Osteoblast (primary cell): ENCODE results near the gene DMD. TPM values are rescaled to one million over a fixed set of nuclear protein-coding genes. Genes with fewer than 3 reads are reported as not detected.

Experiments used
- DNase-seq: peaks from one replicate; pipeline ENCODE4 v3.0.0; 2011; ENCODE audit warnings: low spot score, mixed read lengths; ENCODE audit not compliant: insufficient read length; ENCODE audit errors: missing footprints
- H2AFZ ChIP-seq: 2 replicates; pipeline ENCODE4 v1.6.0; 2011; ENCODE audit warnings: mild to moderate bottlenecking, low read length
- H3K27ac ChIP-seq: 2 replicates; pipeline ENCODE4 v1.5.1; 2011; ENCODE audit warnings: mild to moderate bottlenecking, low read depth, low read length, moderate library complexity
- H3K27me3 ChIP-seq: 2 replicates; pipeline ENCODE4 v1.6.0; 2012; ENCODE audit warnings: mild to moderate bottlenecking, control low read depth, inconsistent platforms, low read length, moderate library complexity; ENCODE audit not compliant: insufficient read depth
- H3K36me3 ChIP-seq: 2 replicates; pipeline ENCODE4 v1.5.1; 2011; ENCODE audit warnings: mild to moderate bottlenecking, low read length, control low read depth, moderate library complexity; ENCODE audit not compliant: insufficient read depth
- H3K4me1 ChIP-seq: 2 replicates; pipeline ENCODE4 v1.5.1; 2011; ENCODE audit warnings: mild to moderate bottlenecking, low read length, control low read depth, moderate library complexity; ENCODE audit not compliant: insufficient read depth
- H3K4me2 ChIP-seq: 2 replicates; pipeline ENCODE4 v1.6.0; 2011; ENCODE audit warnings: mild to moderate bottlenecking, low read length; ENCODE audit not compliant: insufficient read depth
- H3K4me3 ChIP-seq: fragments of 200-600 bp; sonication (generic); 3 replicates; pipeline ENCODE4 v1.5.1; 2012; ENCODE audit warnings: mild to moderate bottlenecking, low read length, inconsistent platforms; ENCODE audit not compliant: insufficient read depth
- H3K79me2 ChIP-seq: 2 replicates; pipeline ENCODE4 v1.6.0; 2012; ENCODE audit warnings: mild to moderate bottlenecking, low read length, control low read depth, inconsistent platforms; ENCODE audit not compliant: insufficient read depth
- H3K9me3 ChIP-seq: 2 replicates; pipeline ENCODE4 v1.5.1; 2011; ENCODE audit warnings: low read depth, low read length, control low read depth
- H4K20me1 ChIP-seq: 2 replicates; pipeline ENCODE4 v1.6.0; 2012; ENCODE audit warnings: mild to moderate bottlenecking, low read length, control low read depth; ENCODE audit not compliant: insufficient read depth
- total RNA-seq: library from RNA; depleted of rRNA; stranded (reverse); fragments of >200 nt; gene quantifications from 2 replicates; pipeline ENCODE4 v1.2.3, GENCODE V29; 2012
- TF ChIP-seq, protein P1 (sequence below): IDR thresholded peaks from 2 replicates; pipeline ENCODE4 v1.5.1; 2011; ENCODE audit warnings: mild to moderate bottlenecking, low read depth, low read length, moderate library complexity; ENCODE audit errors: extremely low read depth

DMD gene
- total RNA-seq, 1 donor: 12.7 TPM

DNA sequence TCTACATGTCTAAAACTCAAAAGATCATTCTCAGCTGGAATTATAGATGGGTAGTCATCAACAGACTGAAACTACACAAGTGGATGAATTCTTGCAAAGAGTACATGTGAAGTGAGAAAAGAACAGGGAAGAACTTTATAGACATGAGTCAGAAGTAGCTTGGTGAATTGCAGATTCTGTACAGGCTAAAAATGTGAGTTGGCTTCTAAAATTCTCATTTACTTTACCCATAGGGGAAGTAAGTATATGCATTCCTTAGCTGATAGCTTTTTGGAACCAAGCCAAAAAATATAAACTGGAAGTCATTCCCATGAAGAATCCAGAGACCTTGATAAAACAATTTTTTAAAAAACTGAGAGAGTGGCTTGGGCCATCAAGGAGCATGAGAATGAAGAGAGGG lies 1555.3 kb downstream of the DMD start:
- no peak overlapping the region for H3K4me2 ChIP-seq
- H3K36me3 ChIP-seq: no peaks in the 10 kb centered on the region
- no peak for DNase-seq
- no peak overlapping the region for H3K27ac ChIP-seq
- no peaks in the 10 kb centered on the region for H3K4me1 ChIP-seq
- TF ChIP-seq, protein P1, sequence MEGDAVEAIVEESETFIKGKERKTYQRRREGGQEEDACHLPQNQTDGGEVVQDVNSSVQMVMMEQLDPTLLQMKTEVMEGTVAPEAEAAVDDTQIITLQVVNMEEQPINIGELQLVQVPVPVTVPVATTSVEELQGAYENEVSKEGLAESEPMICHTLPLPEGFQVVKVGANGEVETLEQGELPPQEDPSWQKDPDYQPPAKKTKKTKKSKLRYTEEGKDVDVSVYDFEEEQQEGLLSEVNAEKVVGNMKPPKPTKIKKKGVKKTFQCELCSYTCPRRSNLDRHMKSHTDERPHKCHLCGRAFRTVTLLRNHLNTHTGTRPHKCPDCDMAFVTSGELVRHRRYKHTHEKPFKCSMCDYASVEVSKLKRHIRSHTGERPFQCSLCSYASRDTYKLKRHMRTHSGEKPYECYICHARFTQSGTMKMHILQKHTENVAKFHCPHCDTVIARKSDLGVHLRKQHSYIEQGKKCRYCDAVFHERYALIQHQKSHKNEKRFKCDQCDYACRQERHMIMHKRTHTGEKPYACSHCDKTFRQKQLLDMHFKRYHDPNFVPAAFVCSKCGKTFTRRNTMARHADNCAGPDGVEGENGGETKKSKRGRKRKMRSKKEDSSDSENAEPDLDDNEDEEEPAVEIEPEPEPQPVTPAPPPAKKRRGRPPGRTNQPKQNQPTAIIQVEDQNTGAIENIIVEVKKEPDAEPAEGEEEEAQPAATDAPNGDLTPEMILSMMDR: no peak
- H3K9me3 ChIP-seq: no peaks in the 10 kb centered on the region
- H4K20me1 ChIP-seq: no peaks in the 10 kb centered on the region
- no peaks in the 10 kb centered on the region for H3K79me2 ChIP-seq
- H2AFZ ChIP-seq: no peak overlapping the region
- no peaks in the 10 kb centered on the region for H3K27me3 ChIP-seq
- no peak overlapping the region for H3K4me3 ChIP-seq

DNA sequence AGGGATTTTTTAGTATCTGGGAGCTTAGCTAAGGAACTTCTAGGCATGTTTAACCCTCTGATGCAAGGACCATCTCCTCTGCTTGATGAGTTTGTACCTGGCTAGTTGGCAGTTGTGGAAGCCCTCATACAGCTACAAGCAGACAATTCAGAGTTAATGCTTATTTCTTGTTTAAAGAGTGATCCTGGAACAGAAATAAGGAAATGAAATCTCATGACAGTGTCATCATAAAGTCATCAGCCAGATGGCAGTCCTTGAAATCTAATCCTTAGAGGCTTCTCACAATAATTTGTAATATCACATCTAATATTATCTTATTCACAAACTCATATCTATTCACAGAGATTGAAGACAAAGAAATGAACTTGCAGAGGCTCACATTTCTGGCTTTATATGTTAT lies 1557.9 kb downstream of the DMD start:
- Histone ChIP-seq H3K9me3 (no peaks in the 10 kb centered on the region), H2AFZ (no peak overlapping the region), H3K4me1 (no peaks in the 10 kb centered on the region), H3K79me2 (no peaks in the 10 kb centered on the region), H3K27me3 (no peaks in the 10 kb centered on the region), H3K36me3 (no peaks in the 10 kb centered on the region), H3K4me2 (no peak overlapping the region), H3K4me3 (no peak overlapping the region), H4K20me1 (no peaks in the 10 kb centered on the region), H3K27ac (no peak overlapping the region)
- TF ChIP-seq, protein P1: no peak
- DNase-seq: no peak

DNA sequence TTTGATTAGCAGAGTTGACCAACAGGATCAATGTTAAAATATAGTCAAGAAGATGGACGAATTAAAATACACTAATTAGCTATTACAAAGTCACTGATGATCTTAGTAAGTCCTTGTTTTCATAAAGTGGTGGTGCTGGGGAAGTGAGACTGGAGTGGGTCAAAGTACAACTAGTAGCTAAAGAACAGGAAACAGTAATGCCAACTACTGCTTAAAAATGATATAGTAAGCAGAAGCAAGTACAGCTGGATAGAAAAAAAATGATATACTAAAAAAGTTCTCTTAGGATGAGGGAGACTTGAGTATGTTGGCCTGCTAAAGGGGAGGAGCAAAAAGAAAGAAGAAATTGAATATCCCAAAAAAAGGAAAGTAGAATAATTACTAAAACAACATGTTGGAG lies 1558.7 kb downstream of the DMD start:
- no peak overlapping the region for H3K27ac ChIP-seq
- DNase-seq: no peak
- H3K4me2 ChIP-seq: no peak overlapping the region
- no peaks in the 10 kb centered on the region for H3K36me3 ChIP-seq
- H3K4me1 ChIP-seq: no peaks in the 10 kb centered on the region
- H3K4me3 ChIP-seq: no peak overlapping the region
- H2AFZ ChIP-seq: no peak overlapping the region
- no peaks in the 10 kb centered on the region for H3K27me3 ChIP-seq
- H4K20me1 ChIP-seq: no peaks in the 10 kb centered on the region
- no peaks in the 10 kb centered on the region for H3K79me2 ChIP-seq
- TF ChIP-seq, protein P1: no peak
- no peaks in the 10 kb centered on the region for H3K9me3 ChIP-seq

DNA sequence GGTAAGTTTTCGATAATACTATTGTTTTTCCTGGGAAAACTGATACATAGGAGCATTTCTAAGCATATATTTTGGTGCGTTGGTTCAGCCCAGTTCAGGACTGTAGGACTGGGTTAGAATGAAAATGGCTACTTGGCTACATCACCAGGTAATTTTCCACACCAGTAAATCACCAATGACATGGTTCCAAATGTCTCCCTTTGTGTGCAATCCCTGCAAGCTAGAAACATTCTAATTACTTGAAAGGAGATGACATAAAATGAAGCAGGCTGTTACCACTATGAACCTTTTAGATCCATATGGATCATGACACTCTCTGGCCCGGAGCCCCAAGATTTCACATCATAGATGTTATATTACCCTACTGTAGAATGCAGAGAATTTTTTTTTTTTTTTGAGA lies 1562.1 kb downstream of the DMD start:
- no peak overlapping the region for H3K4me3 ChIP-seq
- H3K36me3 ChIP-seq: no peaks in the 10 kb centered on the region
- no peak overlapping the region for H2AFZ ChIP-seq
- TF ChIP-seq, protein P1: no peak
- H3K9me3 ChIP-seq: no peaks in the 10 kb centered on the region
- DNase-seq: no peak
- H3K4me2 ChIP-seq: no peak overlapping the region
- no peaks in the 10 kb centered on the region for H3K79me2 ChIP-seq
- no peaks in the 10 kb centered on the region for H4K20me1 ChIP-seq
- H3K27me3 ChIP-seq: no peaks in the 10 kb centered on the region
- H3K4me1 ChIP-seq: no peaks in the 10 kb centered on the region
- no peak overlapping the region for H3K27ac ChIP-seq
